Germinal center (tissue), 1 donor: ENCODE data around the gene ZNF280B.
"Not testable (repeated sequence)": the region's sequence is repeated elsewhere in the genome, so short reads cannot be mapped to it uniquely, and the experiment has no call there.

ENCODE experiments used
- DNase-seq: peaks from one replicate; pipeline ENCODE4 v3.0.0; 2012; ENCODE audit warnings: mixed read lengths, low spot score

ZNF280B gene

DNA sequence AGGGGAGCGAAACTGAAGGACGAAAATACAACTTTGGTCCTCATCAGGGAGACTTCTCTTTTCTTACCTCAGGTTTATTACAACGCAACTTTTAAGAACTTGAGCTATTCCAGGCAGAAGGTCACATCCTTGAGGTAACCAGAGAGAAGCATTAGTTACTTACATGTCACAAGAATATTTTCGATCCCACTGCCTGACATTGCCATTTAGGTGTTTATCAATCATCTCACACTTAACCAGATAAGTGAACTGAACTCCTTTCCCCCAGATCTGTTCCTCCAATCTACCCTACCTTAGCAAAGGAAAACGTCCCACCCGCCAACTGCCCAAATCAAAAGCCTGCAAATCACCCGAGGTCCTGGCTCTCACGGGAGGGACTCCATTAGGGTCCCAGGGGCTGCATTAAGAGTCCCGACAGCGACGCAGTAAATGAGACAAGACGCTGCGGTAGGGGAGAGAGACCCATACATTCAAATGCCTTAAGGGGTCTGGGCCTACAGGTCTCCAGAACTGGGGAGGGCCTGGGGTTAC is 734 bp downstream of the ZNF280B start:
- DNase-seq, result no peak

DNA sequence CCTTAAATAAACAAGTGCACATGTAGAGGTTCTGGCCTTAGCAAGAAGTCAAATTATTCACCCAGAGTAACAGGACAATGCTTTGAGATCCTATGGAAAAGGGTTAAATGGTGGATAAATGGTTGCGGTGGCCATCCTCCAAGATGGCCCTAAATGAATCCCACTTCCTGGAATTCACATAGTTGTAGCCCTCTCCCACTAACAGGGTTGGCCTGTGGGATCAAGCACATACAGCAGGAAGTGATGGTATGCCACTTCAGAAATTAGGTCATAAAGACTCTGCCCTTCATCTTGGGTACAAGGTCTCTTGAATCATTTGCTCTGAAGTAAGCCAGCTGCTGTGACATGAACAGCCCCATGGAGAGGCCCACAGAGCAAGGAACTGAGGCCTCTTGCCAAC is 1.8 kb downstream of the ZNF280B start:
- DNase-seq, result no peak

DNA sequence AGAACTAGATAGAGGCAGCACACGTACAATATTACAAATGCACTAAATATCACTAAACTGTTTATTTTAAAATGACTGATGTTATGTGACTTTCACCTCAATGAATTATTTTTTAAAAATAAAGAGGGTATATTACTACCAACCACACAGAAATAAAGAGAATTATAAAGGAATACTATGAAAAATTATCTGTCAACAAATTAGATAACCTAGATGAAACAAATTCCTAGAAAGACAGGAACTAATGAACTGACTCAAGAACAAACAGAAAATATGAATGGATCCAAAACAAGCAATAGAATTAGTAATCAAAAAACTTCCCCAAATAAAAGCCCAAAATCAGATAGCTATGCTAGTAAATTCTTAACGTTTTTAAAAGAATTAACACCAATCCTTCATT is 10.3 kb downstream of the ZNF280B start:
- no peak for DNase-seq

DNA sequence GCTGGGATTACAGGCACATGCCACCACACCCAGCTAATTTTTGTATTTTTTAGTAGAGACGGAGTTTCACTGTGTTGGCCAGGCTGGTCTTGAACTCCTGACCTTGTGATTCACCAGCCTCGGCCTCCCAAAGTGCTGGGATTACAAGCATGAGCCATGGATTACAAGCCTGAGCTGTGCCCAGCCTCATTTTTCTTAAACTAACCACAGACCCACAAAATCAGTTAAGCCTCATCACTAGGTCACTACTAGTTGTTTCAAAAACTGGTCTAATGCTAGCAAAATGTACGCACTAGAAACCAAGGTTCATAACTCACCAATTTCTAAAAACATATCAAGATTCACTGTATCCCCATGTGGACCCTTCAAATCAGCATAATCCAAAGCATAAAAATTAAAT is 17.0 kb downstream of the ZNF280B start:
- not testable (repeated sequence) for DNase-seq

DNA sequence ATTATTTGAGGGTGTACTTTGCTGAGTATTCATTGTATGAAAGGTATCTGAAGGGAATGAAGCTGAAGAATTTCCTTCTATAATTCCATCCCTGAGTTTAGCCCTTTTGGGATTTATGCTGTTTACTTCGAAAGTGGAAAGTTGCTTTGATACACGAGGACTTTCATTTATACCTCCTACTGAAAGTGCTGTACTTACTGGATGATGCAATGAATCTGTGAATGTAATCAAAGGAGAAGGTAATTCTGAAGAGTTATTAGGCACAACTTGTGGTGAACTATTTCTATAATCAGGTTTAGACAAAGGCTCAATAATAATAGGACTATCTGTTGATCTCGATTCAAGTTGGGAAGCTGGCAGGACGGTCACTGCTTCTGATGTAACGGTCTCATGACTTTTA is 19.8 kb downstream of the ZNF280B start:
- DNase-seq, result no peak

DNA sequence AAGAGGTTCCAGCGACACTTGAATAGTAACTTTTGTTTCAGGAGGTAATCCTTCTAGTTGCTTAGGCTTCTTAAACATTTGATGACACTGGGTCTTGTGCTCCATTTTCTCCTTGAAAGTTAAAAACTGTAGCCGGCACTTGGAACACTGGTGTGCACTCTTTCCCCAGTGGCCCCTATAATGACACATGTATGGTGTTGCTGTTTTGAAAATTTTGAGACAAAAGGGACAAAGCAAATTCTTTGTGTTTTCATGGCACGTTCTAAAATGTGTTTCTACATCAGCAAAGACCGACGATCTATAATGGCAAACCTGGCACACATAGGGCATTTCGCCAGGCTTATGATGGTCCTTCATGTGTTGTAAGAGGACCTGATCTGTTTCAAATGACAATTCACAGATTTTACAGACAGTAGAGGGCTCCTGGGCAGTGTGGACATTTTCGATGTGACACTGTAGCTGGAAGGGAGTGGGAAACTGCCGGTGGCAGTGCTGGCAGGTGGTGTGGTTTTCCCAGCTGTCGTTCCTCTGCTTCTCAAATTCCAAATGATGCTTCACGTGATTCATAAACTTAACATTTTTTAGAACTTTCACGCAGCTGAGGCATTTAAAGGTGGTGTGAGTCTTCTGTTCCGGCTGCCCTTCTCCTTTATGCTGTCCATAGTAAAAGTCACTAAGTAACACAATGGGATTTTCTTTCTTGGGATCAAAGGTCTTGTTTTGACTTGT is 20.5 kb downstream of the ZNF280B start:
- DNase-seq, result no peak

DNA sequence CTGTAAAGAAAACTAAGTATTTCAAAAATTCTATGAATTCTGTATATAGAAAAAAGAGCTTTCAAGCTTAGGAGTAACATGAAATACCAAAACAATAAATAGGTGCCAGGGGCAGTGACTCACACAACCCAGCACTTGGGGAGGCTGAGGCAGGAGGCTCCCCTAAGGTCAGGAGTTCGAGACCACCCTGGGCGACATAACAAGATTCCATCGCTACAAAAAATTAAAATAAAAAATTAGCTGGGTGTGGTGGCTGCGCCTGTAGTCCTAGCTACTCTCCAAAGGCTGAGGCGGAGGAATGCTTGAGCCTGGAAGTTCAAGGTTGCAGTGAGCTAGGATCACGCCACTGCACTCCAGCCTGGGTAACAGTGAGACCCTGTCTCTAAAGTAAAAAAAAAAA is 21.5 kb downstream of the ZNF280B start:
- no peak for DNase-seq

DNA sequence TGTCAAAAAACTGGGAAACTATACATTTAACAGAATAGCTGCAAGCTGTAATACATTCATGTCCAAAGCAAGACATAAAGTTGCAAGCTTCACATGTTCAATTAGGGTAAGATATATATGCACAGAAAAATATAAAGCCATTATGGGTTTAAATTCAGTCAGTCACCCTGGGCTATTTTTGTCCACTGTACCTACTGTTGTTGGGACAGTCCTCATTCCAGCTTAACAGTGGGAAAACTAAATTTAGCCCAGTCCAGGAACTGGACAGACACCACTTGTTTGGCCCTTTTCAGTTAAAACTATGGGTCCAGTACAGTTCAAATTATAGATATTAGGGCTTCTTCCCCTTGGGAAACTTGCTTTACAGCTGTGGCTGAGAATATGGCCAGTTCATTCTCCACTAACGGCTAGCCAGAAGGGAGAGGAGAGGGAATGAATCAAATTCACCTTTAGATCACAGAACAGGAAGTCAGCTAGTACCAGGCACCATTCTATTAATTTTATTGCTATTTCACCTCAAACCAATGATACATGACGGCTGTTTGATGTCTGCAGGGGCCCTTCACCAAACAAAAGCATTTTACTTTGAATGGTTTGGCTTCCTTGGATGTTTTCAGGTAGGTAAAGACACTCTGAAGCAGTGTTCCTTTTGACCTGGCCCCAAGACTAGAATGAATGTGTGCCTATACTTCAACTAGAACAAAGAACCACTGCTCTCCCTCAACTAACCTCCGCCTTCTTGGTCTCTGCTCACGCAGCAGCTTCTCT is 22.2 kb downstream of the ZNF280B start:
- DNase-seq, result no peak

DNA sequence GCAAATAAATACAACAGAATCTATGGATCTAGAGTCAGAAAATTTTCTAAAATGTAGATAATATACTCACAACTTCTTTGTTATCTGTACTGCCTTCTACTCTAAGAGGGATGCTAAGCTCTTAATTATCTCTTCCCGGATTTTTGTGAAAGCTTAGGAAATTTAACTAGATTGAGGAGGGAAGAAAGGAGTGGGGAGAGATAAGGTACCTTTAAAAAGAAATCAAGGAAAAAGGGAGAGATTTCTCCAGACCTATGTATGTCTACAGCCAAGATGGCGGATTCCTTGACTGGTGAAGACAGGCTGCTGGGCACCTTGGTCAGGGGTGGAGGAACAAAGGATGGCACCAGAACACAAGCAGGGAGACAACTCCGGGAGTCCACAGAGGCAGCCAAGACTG is 23.0 kb downstream of the ZNF280B start:
- DNase-seq, result no peak

DNA sequence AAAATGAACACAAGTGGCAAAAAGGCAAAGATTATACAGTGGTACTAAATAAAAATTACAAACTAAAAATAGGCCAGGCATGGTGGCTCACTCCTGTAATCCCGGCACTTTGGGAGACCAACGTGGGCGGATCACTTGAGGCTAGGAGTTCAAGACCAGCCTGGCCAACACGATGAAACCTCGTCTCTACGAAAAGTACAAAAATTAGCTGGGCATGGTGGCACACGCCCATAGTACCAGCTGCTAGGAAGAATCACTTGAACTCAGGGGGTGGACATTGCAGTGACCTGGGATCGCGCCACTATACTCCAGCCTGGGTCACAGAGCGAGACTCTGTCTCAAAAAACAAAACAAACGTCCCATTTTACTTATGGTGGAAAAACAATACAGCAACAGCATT is 24.5 kb downstream of the ZNF280B start:
- DNase-seq, result no peak

DNA sequence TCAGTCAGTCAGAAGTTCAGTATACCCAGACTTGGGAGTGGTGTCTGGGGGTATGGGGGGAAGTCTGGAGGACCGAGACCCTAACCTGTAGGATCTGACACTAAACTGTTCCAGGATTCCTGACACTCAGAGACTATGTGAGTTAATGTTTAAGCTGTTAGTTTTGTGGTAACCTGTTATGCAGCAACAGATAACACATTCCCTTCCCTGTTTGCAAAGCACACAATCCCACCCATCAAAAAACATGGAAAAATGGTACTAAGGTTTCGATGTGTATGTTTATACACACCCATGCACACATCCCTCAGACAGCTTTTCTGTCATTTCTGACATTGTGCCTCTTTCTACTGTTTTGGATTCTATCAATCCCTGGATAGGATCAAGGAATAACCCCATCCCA is 27.6 kb downstream of the ZNF280B start:
- no peak for DNase-seq

DNA sequence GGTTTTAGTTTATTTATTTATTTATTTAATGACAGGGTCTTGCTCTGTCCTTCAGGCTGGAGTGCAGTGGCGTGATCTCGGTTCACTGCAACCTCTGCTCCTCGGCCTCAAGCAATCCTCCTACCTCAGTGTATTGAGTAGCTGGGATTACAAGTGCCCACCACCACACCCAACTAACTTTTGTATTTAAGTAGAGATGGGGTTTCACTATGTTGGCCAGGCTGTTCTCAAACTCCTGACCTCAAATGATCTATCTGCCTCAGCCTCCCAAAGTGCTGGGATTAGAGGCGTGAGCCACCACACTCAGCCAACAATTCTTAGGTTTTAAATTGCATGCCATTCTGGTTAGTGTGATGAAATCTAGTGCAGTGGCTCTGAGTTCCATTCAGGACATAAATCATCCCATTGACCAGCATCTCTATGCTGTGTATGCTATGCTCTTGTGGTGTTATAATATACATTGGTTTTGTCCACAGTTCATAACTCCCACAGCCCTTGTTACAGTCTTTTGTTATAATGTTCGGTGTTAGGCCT is 28.5 kb downstream of the ZNF280B start:
- no peak for DNase-seq

DNA sequence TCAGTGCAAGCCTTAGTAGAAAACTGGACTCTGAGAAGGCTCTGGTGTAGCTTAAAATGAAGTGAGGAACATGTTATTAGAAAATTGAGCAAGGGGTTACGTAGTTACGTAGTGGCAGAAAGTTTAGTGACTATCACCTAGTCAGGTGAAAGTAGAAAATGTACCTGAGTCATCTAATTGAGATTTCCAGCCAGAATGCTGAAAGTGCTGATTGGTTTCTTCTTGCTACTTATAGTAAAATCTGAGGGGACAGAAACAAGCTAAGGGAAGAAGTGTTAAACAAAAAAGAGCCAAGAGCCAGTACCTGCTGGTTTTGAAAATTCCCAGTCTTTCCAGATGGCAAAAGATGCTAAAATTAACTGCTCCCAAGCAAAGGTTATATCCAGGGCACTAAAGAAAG is 29.4 kb downstream of the ZNF280B start:
- DNase-seq, result no peak

DNA sequence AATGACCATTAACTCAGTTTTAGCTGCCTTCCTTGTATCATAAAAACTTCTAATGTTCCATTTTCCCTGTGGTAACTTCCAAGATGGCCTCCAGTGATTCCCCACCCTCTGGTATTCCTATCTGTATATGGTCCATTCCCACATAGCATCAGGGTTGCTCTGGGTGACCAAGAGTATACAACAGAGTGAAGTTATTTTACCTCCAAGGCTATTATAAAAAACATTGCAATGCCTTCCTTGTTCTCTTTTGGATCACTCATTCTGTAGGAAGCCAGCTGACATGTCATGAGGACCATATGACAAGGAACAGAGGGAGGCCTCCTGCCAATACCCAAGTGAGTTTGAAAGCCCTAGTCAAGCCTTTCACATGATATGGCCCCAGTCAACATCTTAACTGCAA is 30.1 kb downstream of the ZNF280B start:
- no peak for DNase-seq

DNA sequence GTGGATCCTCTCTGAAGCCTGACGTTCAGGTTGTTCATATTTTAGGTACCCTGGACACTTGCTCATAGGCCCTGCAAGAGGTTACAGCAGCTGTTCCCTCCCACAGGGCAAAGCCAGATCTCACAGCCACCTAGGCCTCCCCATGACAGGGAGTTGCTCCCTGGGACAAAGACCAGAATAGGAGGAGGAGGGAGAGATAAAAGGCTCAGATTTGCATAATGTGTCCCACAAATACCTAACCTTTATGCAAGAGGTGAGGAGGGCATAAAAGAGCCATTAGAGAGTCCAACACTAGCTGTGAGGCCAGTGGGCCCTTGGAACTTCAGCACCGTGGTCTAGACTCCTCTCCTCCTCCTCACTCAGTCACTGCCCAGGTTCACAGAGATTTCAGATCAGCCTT is 33.8 kb downstream of the ZNF280B start:
- no peak for DNase-seq

DNA sequence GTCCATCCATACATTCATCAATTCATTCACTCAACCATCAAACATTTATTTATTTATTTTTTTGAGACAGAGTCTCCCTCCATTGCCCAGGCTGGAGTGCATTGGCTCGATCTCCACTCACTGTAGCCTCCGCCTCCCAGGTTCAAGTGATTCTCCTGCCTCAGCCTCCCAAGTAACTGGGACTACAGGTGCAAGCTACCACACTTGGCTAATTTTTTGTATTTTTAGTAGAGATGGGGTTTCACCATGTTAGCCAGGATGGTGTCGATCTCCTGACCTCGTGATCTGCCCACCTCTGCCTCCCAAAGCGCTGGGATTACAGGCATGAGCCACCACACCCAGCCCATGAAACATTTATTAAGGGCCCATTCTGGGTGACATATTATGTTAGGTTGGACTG is 37.4 kb downstream of the ZNF280B start:
- DNase-seq, result not testable (repeated sequence)

DNA sequence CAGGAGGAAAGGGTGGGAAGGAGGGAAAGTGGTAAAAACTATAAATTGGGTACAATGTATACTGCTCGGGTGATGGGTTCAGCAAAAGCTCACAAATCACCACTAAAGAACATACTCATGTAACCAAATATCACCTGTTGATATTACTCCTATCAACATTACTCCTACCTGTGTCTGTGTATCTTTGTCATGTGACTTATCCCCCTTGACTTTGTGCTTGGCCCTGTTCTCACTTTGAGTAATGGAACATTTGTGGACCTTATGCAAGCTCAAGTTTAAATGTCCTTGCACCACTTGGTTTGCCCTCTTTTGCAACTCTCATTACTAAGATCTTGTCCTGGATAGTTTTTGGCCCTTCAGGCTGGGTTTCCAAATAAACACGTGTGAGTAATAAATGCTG is 39.0 kb downstream of the ZNF280B start:
- no peak for DNase-seq

DNA sequence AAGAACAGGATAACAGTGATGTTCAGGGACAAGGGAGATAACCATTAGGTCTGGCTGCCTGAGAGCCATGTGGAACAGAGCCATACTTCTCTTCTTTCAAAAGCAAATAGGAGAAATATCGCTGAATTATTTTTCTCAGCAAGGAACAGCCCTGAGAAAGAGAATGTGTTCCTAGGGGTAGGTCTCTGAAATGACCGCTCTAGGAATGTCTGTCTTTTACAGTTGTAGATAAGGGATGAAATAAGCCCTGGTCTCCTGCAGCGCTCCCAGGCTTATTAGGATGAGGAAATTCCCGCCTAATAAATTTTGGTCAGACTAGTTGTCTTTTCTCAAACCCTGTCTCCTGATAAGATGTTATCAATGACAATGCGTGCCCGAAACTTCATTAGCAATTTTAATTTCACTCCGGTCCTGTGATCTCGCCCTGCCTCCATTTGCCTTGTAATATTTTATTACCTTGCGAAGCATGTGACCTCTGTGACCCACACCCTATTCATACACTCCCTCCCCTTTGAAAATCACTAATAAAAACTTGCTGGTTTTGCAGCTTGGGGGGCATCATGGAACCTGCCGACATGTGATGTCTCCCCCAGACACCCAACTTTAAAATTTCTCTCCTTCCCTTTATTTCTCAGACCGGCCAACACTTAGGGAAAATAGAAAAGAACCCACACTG is 39.6 kb downstream of the ZNF280B start:
- not testable (repeated sequence) for DNase-seq

DNA sequence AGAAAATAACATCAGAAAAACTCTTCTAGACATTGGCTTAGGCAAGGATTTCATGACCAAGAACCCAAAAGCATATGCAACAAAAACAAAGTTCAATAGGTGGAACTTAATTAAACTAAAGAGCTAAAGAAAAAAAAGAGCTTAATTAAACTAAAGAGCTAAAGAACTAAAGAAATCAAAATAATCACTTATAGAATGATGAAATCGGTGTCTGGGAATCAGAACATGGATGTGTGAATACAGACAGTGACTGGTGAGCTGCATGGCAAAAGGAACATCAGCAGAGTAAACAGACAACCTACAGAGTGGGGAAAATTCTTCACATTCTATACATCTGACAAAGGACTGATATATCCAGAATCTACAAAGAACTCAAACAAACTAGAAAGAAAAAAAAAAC is 41.4 kb downstream of the ZNF280B start:
- no peak for DNase-seq

DNA sequence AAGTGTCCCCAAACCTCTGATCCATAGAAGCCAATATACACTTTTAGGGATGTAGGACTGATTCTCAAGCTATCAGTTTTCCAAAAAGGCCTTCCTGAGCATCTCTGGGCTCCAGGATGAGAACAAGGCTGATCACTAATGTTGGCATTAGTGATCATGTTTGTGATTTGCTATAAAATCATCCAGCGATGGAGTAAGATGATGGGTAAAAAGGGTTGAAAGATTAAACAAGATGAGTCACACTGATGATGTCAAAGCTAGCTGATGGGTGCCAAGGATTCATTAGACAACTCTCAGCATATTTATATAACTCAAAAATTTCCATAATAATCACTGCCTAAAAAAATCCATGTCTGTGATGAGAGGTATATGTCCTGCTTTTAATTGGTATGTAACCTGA is 42.8 kb downstream of the ZNF280B start:
- no peak for DNase-seq

DNA sequence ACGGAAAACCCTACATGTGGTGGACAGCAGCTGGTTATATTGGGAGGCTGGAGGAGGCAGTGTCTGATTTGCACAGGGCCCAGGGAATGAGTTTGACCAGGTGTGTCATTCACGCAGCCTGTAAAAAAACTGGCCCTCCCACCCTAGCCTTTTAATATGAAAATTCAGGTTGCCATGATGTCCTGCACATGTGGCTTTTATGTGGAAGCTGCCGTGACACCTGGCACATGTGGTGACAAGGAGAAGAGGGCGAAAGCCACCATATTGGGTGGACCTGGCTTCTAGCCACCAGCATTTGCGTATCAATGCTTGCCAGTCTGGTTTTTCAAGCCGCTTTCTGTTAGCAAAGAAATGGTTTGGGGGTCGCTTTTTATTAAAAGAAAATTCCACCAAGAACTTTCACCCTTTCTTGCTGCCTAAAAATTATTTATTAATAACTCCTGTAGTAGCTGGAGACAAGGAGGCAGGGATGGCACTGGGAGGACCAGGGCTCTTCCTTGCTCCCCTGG is 43.4 kb downstream of the ZNF280B start:
- no peak for DNase-seq

DNA sequence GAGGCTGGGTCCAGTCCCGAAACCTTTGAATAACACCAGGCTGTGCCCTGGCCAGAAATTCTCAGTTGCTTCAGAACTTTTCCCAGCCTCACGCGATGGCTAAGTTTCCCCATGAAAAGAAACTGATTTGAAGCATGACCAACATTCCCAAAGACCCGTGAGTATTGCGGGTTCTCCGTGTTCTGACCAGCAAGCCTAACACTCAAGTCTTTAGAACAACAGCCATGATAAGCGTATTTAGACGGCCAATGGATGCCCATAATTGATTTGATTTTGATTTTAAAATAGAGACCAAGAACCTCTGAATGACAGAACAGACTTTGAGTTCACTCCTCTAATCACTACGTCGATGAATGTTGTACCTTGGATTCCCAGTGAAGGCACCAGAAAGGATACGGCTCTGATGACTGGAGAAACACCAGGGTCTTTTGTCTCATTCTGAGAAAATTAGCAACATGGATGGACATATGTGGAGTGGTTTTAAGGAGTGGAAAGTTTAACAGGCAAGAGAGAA is 43.9 kb downstream of the ZNF280B start:
- no peak for DNase-seq
